ENCODE data around the gene SPRED3.

DNA sequence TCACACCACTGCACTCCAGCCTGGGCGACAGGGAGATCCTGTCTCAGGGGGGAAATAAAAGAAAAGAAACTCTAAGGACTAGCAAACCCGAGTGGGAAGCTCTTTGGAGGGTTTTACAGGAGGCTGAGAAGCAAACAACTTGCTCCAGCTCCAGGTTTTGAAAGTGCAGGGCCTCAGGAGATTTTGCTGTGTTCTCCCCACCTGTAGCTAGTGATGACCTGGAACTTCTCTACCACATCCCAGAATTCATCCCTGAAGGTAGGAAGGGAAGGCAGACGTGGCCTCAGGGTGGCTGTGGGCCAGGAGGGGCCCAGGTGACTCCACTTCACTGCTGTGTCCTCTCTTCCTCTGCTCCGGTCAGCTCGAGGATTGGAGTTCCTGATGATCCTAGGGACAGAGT lies 30.4 kb upstream of the SPRED3 start:
- TF ChIP-seq, protein P1, sequence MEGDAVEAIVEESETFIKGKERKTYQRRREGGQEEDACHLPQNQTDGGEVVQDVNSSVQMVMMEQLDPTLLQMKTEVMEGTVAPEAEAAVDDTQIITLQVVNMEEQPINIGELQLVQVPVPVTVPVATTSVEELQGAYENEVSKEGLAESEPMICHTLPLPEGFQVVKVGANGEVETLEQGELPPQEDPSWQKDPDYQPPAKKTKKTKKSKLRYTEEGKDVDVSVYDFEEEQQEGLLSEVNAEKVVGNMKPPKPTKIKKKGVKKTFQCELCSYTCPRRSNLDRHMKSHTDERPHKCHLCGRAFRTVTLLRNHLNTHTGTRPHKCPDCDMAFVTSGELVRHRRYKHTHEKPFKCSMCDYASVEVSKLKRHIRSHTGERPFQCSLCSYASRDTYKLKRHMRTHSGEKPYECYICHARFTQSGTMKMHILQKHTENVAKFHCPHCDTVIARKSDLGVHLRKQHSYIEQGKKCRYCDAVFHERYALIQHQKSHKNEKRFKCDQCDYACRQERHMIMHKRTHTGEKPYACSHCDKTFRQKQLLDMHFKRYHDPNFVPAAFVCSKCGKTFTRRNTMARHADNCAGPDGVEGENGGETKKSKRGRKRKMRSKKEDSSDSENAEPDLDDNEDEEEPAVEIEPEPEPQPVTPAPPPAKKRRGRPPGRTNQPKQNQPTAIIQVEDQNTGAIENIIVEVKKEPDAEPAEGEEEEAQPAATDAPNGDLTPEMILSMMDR (IDR thresholded peaks at IDR 0.05), result no peak
- TF ChIP-seq, protein P2, sequence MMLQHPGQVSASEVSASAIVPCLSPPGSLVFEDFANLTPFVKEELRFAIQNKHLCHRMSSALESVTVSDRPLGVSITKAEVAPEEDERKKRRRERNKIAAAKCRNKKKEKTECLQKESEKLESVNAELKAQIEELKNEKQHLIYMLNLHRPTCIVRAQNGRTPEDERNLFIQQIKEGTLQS (CRISPR knock-in tag; conservative IDR thresholded peaks at IDR 0.05), result no peak
- TF ChIP-seq CREM (CRISPR knock-in tag; IDR thresholded peaks at IDR 0.05) (no peak), TCF7 (CRISPR knock-in tag; IDR thresholded peaks at IDR 0.05; ENCODE audit: low read depth) (no peak), ZNF121 (CRISPR knock-in tag; IDR thresholded peaks at IDR 0.05) (no peak), IRF2 (CRISPR knock-in tag; IDR thresholded peaks at IDR 0.05; ENCODE audit: borderline replicate concordance, low read depth) (no peak), TEAD4 (CRISPR knock-in tag; IDR thresholded peaks at IDR 0.05) (no peak), USF2 (CRISPR knock-in tag; IDR thresholded peaks at IDR 0.05) (no peak)
- TF ChIP-seq, protein P3, sequence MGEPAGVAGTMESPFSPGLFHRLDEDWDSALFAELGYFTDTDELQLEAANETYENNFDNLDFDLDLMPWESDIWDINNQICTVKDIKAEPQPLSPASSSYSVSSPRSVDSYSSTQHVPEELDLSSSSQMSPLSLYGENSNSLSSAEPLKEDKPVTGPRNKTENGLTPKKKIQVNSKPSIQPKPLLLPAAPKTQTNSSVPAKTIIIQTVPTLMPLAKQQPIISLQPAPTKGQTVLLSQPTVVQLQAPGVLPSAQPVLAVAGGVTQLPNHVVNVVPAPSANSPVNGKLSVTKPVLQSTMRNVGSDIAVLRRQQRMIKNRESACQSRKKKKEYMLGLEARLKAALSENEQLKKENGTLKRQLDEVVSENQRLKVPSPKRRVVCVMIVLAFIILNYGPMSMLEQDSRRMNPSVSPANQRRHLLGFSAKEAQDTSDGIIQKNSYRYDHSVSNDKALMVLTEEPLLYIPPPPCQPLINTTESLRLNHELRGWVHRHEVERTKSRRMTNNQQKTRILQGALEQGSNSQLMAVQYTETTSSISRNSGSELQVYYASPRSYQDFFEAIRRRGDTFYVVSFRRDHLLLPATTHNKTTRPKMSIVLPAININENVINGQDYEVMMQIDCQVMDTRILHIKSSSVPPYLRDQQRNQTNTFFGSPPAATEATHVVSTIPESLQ (CRISPR knock-in tag; IDR thresholded peaks at IDR 0.05), result no peak
- TF ChIP-seq, protein P4, sequence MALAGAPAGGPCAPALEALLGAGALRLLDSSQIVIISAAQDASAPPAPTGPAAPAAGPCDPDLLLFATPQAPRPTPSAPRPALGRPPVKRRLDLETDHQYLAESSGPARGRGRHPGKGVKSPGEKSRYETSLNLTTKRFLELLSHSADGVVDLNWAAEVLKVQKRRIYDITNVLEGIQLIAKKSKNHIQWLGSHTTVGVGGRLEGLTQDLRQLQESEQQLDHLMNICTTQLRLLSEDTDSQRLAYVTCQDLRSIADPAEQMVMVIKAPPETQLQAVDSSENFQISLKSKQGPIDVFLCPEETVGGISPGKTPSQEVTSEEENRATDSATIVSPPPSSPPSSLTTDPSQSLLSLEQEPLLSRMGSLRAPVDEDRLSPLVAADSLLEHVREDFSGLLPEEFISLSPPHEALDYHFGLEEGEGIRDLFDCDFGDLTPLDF (CRISPR knock-in tag; IDR thresholded peaks at IDR 0.05), result no peak

All from WTC11 (cell line).